GM18873 (cell line): ENCODE measurements around the gene ATP1A2.

ENCODE experiments used
- ATAC-seq: cut with Tn5 transposase; IDR thresholded peaks from one replicate; pipeline ENCODE4 v1.9.1; 2021; ENCODE audit warnings: mild to moderate bottlenecking, moderate library complexity, moderate number of reproducible peaks; ENCODE audit not compliant: unreplicated experiment, low FRiP score

ATP1A2 gene

GRCh38 chr1:160168609-160169369 lies 53.2 kb downstream of the ATP1A2 start:
- no peak for ATAC-seq

- no peak for ATAC-seq
Measured at GRCh38 chr1:160169553-160170399, 54.2 kb downstream of the ATP1A2 start.

- no peak for ATAC-seq
Measured at GRCh38 chr1:160171354-160171753, 55.8 kb downstream of the ATP1A2 start.

GRCh38 chr1:160171980-160172379 lies 56.4 kb downstream of the ATP1A2 start:
- no peak for ATAC-seq

GRCh38 chr1:160177231-160177630 lies 61.7 kb downstream of the ATP1A2 start:
- no peak for ATAC-seq

GRCh38 chr1:160177667-160178066 lies 62.1 kb downstream of the ATP1A2 start:
- no peak for ATAC-seq

- no peak for ATAC-seq
Measured at GRCh38 chr1:160178731-160179130, 63.2 kb downstream of the ATP1A2 start.

- no peak for ATAC-seq
Measured at GRCh38 chr1:160179336-160179735, 63.8 kb downstream of the ATP1A2 start.

GRCh38 chr1:160186246-160186645 lies 70.7 kb downstream of the ATP1A2 start:
- no peak for ATAC-seq

GRCh38 chr1:160186729-160187128 lies 71.2 kb downstream of the ATP1A2 start:
- no peak for ATAC-seq

GRCh38 chr1:160187407-160187806 lies 71.8 kb downstream of the ATP1A2 start:
- ATAC-seq, result no peak

GRCh38 chr1:160188341-160188740 lies 72.8 kb downstream of the ATP1A2 start:
- ATAC-seq, result no peak

- ATAC-seq, result no peak
Measured at GRCh38 chr1:160189649-160190625, 74.4 kb downstream of the ATP1A2 start, which contains the start of gene CASQ1. Gene CASQ1 (plus strand): TSS chr1:160190575. CDS start chr1:160190752, 177 bp downstream.

GRCh38 chr1:160191756-160192155 lies 76.2 kb downstream of the ATP1A2 start:
- no peak for ATAC-seq

- ATAC-seq, result no peak
Measured at GRCh38 chr1:160192234-160192633, 76.7 kb downstream of the ATP1A2 start.
